WTC11 (cell line): ENCODE measurements around the gene TRIAP1. TPM values are rescaled to one million over a fixed set of nuclear protein-coding genes. Genes with fewer than 3 reads are reported as not detected.
A peak's percentile ranks its signal among the peaks of the same experiment; 100 is the strongest.

Source experiments
- ATAC-seq: fragments of 200-7000 bp; cut with Tn5 transposase; 2 replicates; pipeline ENCODE4 v1.10.0; 2021; ENCODE audit warnings: mild to moderate bottlenecking, moderate library complexity
- CTCF ChIA-PET: fragments of 300-600 bp; sonication (Branson Sonifier 250); formaldehyde crosslinking; loops from one replicate; lab custom pipeline; 2021; ENCODE audit warnings: antibody characterized with exemption; lab: Charles Lee
- POLR2A ChIA-PET: fragments of 350-600 bp; sonication (Branson Sonifier 250); formaldehyde crosslinking; loops from one replicate; lab custom pipeline; 2021; ENCODE audit warnings: antibody characterized with exemption; lab: Charles Lee
- DNase-seq: peaks from one replicate; pipeline ENCODE4 v3.0.0; 2021; ENCODE audit warnings: low spot score
- H3K27ac Mint-ChIP-seq: 2 replicates; pipeline ENCODE4 v1.8.0; 2021; ENCODE audit warnings: mixed read lengths
- H3K27me3 Mint-ChIP-seq: 2 replicates; pipeline ENCODE4 v1.8.0; 2021; ENCODE audit warnings: low read depth, mild to moderate bottlenecking, moderate library complexity, mixed read lengths
- H3K36me3 Mint-ChIP-seq: 2 replicates; pipeline ENCODE4 v1.8.0; 2021; ENCODE audit warnings: mixed read lengths
- H3K4me1 Mint-ChIP-seq: 2 replicates; pipeline ENCODE4 v1.8.0; 2022; ENCODE audit warnings: mixed read lengths
- H3K4me3 Mint-ChIP-seq: 2 replicates; pipeline ENCODE4 v1.8.0; 2021; ENCODE audit warnings: mild to moderate bottlenecking, moderate library complexity, mixed read lengths
- H3K9me3 Mint-ChIP-seq: 2 replicates; pipeline ENCODE4 v1.8.0; 2021; ENCODE audit warnings: mixed read lengths
- AFF4 ChIP-seq: sonication (generic); formaldehyde crosslinking; IDR thresholded peaks from 2 replicates; pipeline ENCODE4 v1.8.1; 2023; ENCODE audit warnings: mild to moderate bottlenecking, missing genetic modification reagents, borderline replicate concordance
- ARID4B ChIP-seq: sonication (generic); formaldehyde crosslinking; IDR thresholded peaks from 2 replicates; pipeline ENCODE4 v1.8.0; 2023; ENCODE audit warnings: missing genetic modification reagents, mild to moderate bottlenecking, borderline replicate concordance
- ATF1 ChIP-seq: sonication (generic); formaldehyde crosslinking; IDR thresholded peaks from 2 replicates; pipeline ENCODE4 v1.8.1; 2023; ENCODE audit warnings: mild to moderate bottlenecking, moderate library complexity, missing genetic modification reagents
- HMGA2 ChIP-seq: fragments of 250-450 bp; sonication (Bioruptor Pico); IDR thresholded peaks from 2 replicates; pipeline ENCODE4 v1.4.0; 2021; ENCODE audit warnings: mild to moderate bottlenecking, moderate library complexity
- JUN ChIP-seq: sonication (generic); formaldehyde crosslinking; IDR thresholded peaks from 2 replicates; pipeline ENCODE4 v1.8.0; 2023; ENCODE audit warnings: mild to moderate bottlenecking, missing genetic modification reagents
- MAX ChIP-seq: sonication (generic); formaldehyde crosslinking; IDR thresholded peaks from 2 replicates; pipeline ENCODE4 v1.8.0; 2022; ENCODE audit warnings: mild to moderate bottlenecking, missing genetic modification reagents
- MXD4 ChIP-seq: fragments of 250-450 bp; sonication (Bioruptor Pico); IDR thresholded peaks from 2 replicates; pipeline ENCODE4 v1.8.0; 2021; ENCODE audit warnings: mild to moderate bottlenecking, moderate library complexity, borderline replicate concordance
- NFATC4 ChIP-seq: fragments of 250-450 bp; sonication (Bioruptor Pico); IDR thresholded peaks from 2 replicates; pipeline ENCODE4 v1.9.0; 2021; ENCODE audit warnings: mild to moderate bottlenecking
- OVOL2 ChIP-seq: fragments of 250-450 bp; sonication (Bioruptor Pico); IDR thresholded peaks from 2 replicates; pipeline ENCODE4 v1.9.0; 2021; ENCODE audit warnings: mild to moderate bottlenecking, borderline replicate concordance
- RELA ChIP-seq: sonication (generic); formaldehyde crosslinking; IDR thresholded peaks from 2 replicates; pipeline ENCODE4 v1.8.1; 2022; ENCODE audit warnings: missing genetic modification reagents, mild to moderate bottlenecking, borderline replicate concordance
- RORB ChIP-seq: fragments of 250-450 bp; sonication (Bioruptor Pico); IDR thresholded peaks from 2 replicates; pipeline ENCODE4 v1.9.0; 2021; ENCODE audit warnings: mild to moderate bottlenecking
- SMAD3 ChIP-seq: sonication (generic); formaldehyde crosslinking; IDR thresholded peaks from 2 replicates; pipeline ENCODE4 v1.8.0; 2022; ENCODE audit warnings: missing genetic modification reagents, mild to moderate bottlenecking, borderline replicate concordance
- ZNF138 ChIP-seq: sonication (generic); formaldehyde crosslinking; conservative IDR thresholded peaks from 2 replicates; pipeline ENCODE4 v1.8.1; 2022; ENCODE audit warnings: mild to moderate bottlenecking, moderate library complexity, missing genetic modification reagents
- ZNF219 ChIP-seq: sonication (generic); formaldehyde crosslinking; IDR thresholded peaks from 2 replicates; pipeline ENCODE4 v1.8.0; 2023; ENCODE audit warnings: missing genetic modification reagents, mild to moderate bottlenecking, borderline replicate concordance
- ZNF416 ChIP-seq: fragments of 250-450 bp; sonication (Bioruptor Pico); IDR thresholded peaks from 2 replicates; pipeline ENCODE4 v1.9.0; 2021; ENCODE audit warnings: mild to moderate bottlenecking, inconsistent platforms
- total RNA-seq: library from RNA; stranded (reverse); gene quantifications from 3 replicates; pipeline ENCODE4 v1.2.3, GENCODE V29; 2021
- TF ChIP-seq, protein P1 (sequence below): sonication (generic); formaldehyde crosslinking; IDR thresholded peaks from 2 replicates; pipeline ENCODE4 v1.8.1; 2022; ENCODE audit warnings: mild to moderate bottlenecking, missing genetic modification reagents, moderate library complexity, borderline replicate concordance
- TF ChIP-seq, protein P2 (sequence below): sonication (generic); formaldehyde crosslinking; IDR thresholded peaks from 2 replicates; pipeline ENCODE4 v1.8.0; 2022; ENCODE audit warnings: mild to moderate bottlenecking, missing genetic modification reagents
- TF ChIP-seq, protein P3 (sequence below): fragments of 250-450 bp; sonication (Bioruptor Pico); IDR thresholded peaks from 2 replicates; pipeline ENCODE4 v1.8.0; 2021; ENCODE audit warnings: mild to moderate bottlenecking
- TF ChIP-seq, protein P4 (sequence below): fragments of 250-450 bp; sonication (Bioruptor Pico); conservative IDR thresholded peaks from 2 replicates; pipeline ENCODE4 v1.9.0; 2021; ENCODE audit warnings: mild to moderate bottlenecking
- TF ChIP-seq, protein P5 (sequence below): fragments of 250-450 bp; sonication (Bioruptor Pico); IDR thresholded peaks from 2 replicates; pipeline ENCODE4 v1.9.0; 2021; ENCODE audit warnings: moderate library complexity, mild to moderate bottlenecking, inconsistent platforms, borderline replicate concordance

TRIAP1 gene
- total RNA-seq, 1 experiment from 2014 or later = 75.3 TPM

DNA sequence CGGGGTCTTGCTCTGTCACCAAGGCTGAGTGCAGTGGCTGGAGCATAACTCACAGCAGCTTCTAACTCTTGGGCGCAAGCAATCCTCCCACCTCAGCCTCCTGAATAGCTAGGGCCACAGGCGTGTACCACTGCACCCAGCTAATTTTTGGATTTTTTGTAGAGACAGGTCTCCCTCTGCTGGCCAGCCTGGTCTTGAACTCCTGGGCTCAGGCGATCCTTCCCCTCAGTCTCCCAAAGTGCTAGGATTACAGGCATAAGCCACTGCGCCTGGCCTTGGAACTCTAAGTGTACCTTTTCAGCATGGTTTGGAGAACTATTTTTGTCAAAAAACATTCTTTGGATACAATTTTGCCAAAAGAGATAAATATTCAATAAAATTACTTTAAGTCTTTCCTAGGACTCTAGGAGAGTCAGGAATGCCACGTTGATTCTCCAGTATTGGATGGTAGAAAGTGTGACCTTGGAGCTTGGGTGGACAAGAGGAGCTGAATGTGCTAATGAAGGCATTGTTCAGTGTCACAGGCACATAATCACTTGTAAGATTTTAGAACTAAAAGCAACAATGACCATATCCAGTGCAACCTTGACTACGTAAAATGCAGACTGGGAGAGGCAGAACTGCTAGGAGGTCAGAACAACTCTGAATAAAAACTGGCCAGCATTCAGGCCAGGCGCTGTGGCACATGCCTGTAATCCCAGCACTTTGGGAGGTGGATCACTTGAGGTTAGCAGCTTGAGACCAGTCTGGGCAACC lies 20.6 kb upstream of the TRIAP1 start:
- TF ChIP-seq ATF1 (CRISPR knock-in tag) (no peak), NFATC4 (CRISPR knock-in tag) (no peak), MAX (CRISPR knock-in tag) (no peak), ARID4B (CRISPR knock-in tag) (no peak), HMGA2 (CRISPR knock-in tag) (no peak), MXD4 (CRISPR knock-in tag) (no peak), OVOL2 (CRISPR knock-in tag) (no peak), JUN (CRISPR knock-in tag) (no peak), RORB (CRISPR knock-in tag) (no peak), ZNF138 (CRISPR knock-in tag) (no peak), SMAD3 (CRISPR knock-in tag) (no peak), AFF4 (no peak), ZNF219 (CRISPR knock-in tag) (no peak), RELA (no peak), ZNF416 (CRISPR knock-in tag) (no peak)
- TF ChIP-seq, protein P1, sequence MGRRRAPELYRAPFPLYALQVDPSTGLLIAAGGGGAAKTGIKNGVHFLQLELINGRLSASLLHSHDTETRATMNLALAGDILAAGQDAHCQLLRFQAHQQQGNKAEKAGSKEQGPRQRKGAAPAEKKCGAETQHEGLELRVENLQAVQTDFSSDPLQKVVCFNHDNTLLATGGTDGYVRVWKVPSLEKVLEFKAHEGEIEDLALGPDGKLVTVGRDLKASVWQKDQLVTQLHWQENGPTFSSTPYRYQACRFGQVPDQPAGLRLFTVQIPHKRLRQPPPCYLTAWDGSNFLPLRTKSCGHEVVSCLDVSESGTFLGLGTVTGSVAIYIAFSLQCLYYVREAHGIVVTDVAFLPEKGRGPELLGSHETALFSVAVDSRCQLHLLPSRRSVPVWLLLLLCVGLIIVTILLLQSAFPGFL (CRISPR knock-in tag) = no peak
- TF ChIP-seq, protein P2, sequence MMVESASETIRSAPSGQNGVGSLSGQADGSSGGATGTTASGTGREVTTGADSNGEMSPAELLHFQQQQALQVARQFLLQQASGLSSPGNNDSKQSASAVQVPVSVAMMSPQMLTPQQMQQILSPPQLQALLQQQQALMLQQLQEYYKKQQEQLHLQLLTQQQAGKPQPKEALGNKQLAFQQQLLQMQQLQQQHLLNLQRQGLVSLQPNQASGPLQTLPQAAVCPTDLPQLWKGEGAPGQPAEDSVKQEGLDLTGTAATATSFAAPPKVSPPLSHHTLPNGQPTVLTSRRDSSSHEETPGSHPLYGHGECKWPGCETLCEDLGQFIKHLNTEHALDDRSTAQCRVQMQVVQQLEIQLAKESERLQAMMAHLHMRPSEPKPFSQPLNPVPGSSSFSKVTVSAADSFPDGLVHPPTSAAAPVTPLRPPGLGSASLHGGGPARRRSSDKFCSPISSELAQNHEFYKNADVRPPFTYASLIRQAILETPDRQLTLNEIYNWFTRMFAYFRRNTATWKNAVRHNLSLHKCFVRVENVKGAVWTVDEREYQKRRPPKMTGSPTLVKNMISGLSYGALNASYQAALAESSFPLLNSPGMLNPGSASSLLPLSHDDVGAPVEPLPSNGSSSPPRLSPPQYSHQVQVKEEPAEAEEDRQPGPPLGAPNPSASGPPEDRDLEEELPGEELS (CRISPR knock-in tag) = no peak
- TF ChIP-seq, protein P3, sequence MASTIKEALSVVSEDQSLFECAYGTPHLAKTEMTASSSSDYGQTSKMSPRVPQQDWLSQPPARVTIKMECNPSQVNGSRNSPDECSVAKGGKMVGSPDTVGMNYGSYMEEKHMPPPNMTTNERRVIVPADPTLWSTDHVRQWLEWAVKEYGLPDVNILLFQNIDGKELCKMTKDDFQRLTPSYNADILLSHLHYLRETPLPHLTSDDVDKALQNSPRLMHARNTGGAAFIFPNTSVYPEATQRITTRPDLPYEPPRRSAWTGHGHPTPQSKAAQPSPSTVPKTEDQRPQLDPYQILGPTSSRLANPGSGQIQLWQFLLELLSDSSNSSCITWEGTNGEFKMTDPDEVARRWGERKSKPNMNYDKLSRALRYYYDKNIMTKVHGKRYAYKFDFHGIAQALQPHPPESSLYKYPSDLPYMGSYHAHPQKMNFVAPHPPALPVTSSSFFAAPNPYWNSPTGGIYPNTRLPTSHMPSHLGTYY (CRISPR knock-in tag) = no peak
- TF ChIP-seq, protein P4, sequence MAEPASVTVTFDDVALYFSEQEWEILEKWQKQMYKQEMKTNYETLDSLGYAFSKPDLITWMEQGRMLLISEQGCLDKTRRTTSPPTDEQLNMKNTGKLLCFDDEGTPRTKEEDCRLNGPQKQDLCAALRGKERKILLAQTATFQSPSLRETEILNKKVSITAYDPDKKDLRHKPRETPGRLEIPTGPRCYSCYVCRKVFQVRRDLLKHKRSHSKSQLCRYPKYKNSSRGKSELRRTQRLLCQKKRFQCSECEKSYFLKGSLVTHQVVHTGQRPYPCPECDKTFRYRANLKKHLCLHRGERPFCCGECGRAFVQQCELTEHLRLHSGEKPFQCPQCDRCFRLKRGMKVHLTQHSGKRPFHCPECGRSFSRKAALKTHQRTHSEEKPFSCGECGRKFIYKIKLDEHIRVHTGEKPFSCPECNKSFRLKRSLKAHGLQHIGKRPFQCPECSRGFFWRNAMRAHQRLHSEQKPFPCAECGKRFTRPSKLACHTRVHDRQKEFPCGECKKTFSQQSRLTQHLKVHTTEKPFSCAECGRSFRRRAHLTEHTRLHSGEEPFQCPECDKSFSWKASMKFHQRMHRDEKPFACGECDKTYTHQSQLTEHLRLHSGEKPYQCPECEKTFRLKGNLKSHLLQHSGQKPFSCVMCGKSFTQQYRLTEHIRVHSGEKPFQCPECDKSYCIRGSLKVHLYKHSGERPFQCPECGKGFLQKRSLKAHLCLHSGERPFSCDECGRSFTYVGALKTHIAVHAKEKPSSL = no peak
- TF ChIP-seq, protein P5, sequence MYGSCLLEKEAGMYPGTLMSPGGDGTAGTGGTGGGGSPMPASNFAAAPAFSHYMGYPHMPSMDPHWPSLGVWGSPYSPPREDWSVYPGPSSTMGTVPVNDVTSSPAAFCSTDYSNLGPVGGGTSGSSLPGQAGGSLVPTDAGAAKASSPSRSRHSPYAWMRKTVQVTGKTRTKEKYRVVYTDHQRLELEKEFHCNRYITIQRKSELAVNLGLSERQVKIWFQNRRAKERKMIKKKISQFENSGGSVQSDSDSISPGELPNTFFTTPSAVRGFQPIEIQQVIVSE (CRISPR knock-in tag) = no peak
- Mint-ChIP-seq H3K4me3 (peak overlapping the region; percentile 87; the same call in 1 of the 2 replicates), H3K27ac (peak overlapping the region; percentile 93), H3K36me3 (peaks cover 49% of the 10 kb centered on the region), H3K9me3 (no peaks in the 10 kb centered on the region), H3K27me3 (no peaks in the 10 kb centered on the region), H3K4me1 (peaks cover 23% of the 10 kb centered on the region)
- POLR2A ChIA-PET = interaction anchor here (0.7 to 1.4 kb wide), 5 partner anchors 9 to 175 kb away, joined by 3 to 6 read pairs (median 4); partner anchors contain the start of gene RNU4-2
- ATAC-seq = peak; percentile 29
- CTCF ChIA-PET = interaction anchor here (0.6 to 3.1 kb wide), 28 partner anchors 9 to 307 kb away, joined by 3 to 44 read pairs (median 4); partner anchors contain the start of genes COQ5, COX6A1, DYNLL1 and RPLP0
- peak; percentile 63 for DNase-seq
